K562 (cell line): ENCODE measurements around the gene CRYBG2. TPM values are rescaled to one million over a fixed set of nuclear protein-coding genes. Genes with fewer than 3 reads are reported as not detected.

Experiments used
- ETV5 ChIP-seq: sonication (generic); formaldehyde crosslinking; IDR thresholded peaks from 2 replicates; pipeline ENCODE4 v1.4.0; 2020; ENCODE audit warnings: low read depth, mild to moderate bottlenecking, missing genetic modification reagents
- EZH2 ChIP-seq: IDR thresholded peaks from 2 replicates; pipeline ENCODE4 v1.6.1; 2012; ENCODE audit warnings: low read depth, mild to moderate bottlenecking, inconsistent platforms, low read length, borderline replicate concordance
- FOXA3 ChIP-seq, 2 experiments: fragments of 450-650 bp in 1 of 2; sonication (generic) in 1 of 2; formaldehyde crosslinking; IDR thresholded peaks in 1 of 2; conservative IDR thresholded peaks in 1 of 2; 2 replicates each; pipeline versions ENCODE4 v1.4.0 to v1.8.0; 2020 to 2022; ENCODE audit warnings: mild to moderate bottlenecking in 2 of 2, missing genetic modification reagents in 1 of 2
- FOXP1 ChIP-seq: sonication (generic); formaldehyde crosslinking; IDR thresholded peaks from 2 replicates; pipeline ENCODE4 v1.8.0; 2022; ENCODE audit warnings: mild to moderate bottlenecking, missing genetic modification reagents
- GATAD2B ChIP-seq: fragments of 450-650 bp; IDR thresholded peaks from 2 replicates; pipeline ENCODE4 v1.6.1; 2017; ENCODE audit warnings: mild to moderate bottlenecking, borderline replicate concordance
- NFE2 ChIP-seq: IDR thresholded peaks from 2 replicates; pipeline ENCODE4 v1.6.1; 2014; ENCODE audit warnings: antibody characterized with exemption, low read depth
- NFXL1 ChIP-seq: fragments of 450-650 bp; formaldehyde crosslinking; IDR thresholded peaks from 2 replicates; pipeline ENCODE4 v1.4.0; 2021; ENCODE audit warnings: mild to moderate bottlenecking
- NR3C1 ChIP-seq: sonication (generic); formaldehyde crosslinking; IDR thresholded peaks from 2 replicates; pipeline ENCODE4 v1.8.1; 2022; ENCODE audit warnings: missing genetic modification reagents
- SP1 ChIP-seq: sonication (generic); formaldehyde crosslinking; IDR thresholded peaks from 2 replicates; pipeline ENCODE4 v1.8.1; 2022; ENCODE audit warnings: mild to moderate bottlenecking, missing genetic modification reagents
- THRAP3 ChIP-seq: fragments of 450-650 bp; IDR thresholded peaks from 2 replicates; pipeline ENCODE4 v1.6.1; 2016; ENCODE audit warnings: mild to moderate bottlenecking, inconsistent platforms, borderline replicate concordance
- ZFP1 ChIP-seq: fragments of 450-650 bp; formaldehyde crosslinking; IDR thresholded peaks from 2 replicates; pipeline ENCODE4 v1.4.0; 2020; ENCODE audit warnings: mild to moderate bottlenecking, mixed read lengths
- polyA plus RNA-seq, 8 experiments: library from polyadenylated mRNA; depleted of rRNA in 4 of 8; stranded (reverse) in 5 of 8; unstranded in 3 of 8; fragments of >200 nt; fragmentation: Nextera tagmentation in 2 of 8; fragmentation: Illumina TruSeq in 1 of 8; extraction: Ambion mirVana in 2 of 8; extraction: Trizol in 1 of 8; gene quantifications; 2 replicates each; pipeline versions ENCODE4 v1.2.1 to v1.2.3, GENCODE V29; 2011 to 2014; ENCODE audit warnings: inconsistent platforms in 1 of 8, missing spikeins in 1 of 8
- total RNA-seq, 7 experiments: library from RNA; depleted of rRNA in 6 of 7; stranded (reverse); fragments of >200 nt in 6 of 7; fragmentation: Illumina TruSeq in 2 of 7; extraction: Trizol in 2 of 7; gene quantifications; 2 replicates each; pipeline versions ENCODE4 v1.2.1 to v1.2.3, GENCODE V29; 2011 to 2021; ENCODE audit warnings: low replicate concordance in 1 of 7
- TF ChIP-seq, protein P1 (sequence below): fragments of 250-450 bp; sonication (Bioruptor Pico); IDR thresholded peaks from 2 replicates; pipeline ENCODE4 v1.8.0; 2021; ENCODE audit warnings: moderate library complexity, mild to moderate bottlenecking, inconsistent platforms
- TF ChIP-seq, protein P2 (sequence below): fragments of 450-650 bp; formaldehyde crosslinking; IDR thresholded peaks from 2 replicates; pipeline ENCODE4 v1.4.0; 2020; ENCODE audit warnings: mild to moderate bottlenecking, moderate library complexity
- TF ChIP-seq, protein P3 (sequence below), 2 experiments: fragments of 450-650 bp in 1 of 2; sonication (generic) in 1 of 2; formaldehyde crosslinking in 1 of 2; IDR thresholded peaks; 2 replicates each; pipeline versions ENCODE4 v1.7.1 to v1.9.0; 2016 to 2022; ENCODE audit warnings: inconsistent platforms in 1 of 2, mild to moderate bottlenecking in 1 of 2, missing genetic modification reagents in 1 of 2
- TF ChIP-seq, protein P4 (sequence below): sonication (generic); formaldehyde crosslinking; IDR thresholded peaks from 2 replicates; pipeline ENCODE4 v1.8.1; 2023; ENCODE audit warnings: mild to moderate bottlenecking, missing genetic modification reagents

Gene CRYBG2
- total and polyA plus RNA-seq, 9 of the 15 experiments (the other 6 are each of a cell fraction or from before 2014, with no cell fraction given), result 0.39 to 8.5 (median 3.7) TPM

DNA sequence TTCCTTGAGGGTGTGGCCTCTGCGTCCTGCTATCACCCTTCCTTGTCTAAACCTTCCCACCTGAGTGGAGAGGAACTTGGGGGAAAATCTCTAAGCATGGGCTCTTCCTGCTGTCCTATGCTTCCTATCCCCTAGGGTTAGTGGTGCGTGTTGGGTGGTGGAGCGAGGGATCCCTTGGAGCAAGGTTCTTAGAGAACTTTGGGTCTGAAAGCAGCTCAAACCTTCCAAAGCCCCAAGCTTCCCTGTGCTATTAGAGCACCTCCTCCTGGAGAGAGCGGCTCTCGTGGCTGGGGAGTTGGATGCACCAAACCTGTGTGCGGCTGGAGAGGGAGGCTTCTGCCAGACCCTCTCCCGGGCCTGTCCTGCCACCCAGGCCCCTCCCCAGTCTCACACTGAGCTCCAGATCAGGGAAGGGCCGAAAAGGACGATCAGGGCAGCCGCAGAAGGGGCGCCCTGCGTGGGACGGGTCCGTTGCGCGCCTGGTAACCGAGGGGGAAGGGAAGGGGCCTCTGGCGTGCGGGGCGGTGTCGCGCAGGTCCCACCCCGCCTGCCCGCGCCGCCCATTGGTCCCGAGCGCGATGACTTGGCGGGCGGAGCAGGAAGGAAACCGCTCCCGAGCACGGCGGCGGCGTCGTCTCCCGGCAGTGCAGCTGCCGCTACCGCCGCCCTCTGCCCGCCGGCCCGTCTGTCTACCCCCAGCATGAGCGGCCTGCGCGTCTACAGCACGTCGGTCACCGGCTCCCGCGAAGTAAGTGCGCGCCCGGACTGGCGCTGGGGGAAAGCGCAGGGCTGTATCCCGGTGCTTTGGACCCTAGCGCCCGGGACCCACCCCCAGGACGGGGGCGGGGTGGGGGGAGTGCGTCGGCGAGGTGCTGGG lies 74.2 kb downstream of the CRYBG2 start, which contains the start of gene SH3BGRL3 (continued):
- TF ChIP-seq, protein P1, sequence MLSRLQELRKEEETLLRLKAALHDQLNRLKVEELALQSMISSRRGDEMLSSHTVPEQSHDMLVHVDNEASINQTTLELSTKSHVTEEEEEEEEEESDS (CRISPR knock-in tag), result no peak
- TF ChIP-seq, protein P2, sequence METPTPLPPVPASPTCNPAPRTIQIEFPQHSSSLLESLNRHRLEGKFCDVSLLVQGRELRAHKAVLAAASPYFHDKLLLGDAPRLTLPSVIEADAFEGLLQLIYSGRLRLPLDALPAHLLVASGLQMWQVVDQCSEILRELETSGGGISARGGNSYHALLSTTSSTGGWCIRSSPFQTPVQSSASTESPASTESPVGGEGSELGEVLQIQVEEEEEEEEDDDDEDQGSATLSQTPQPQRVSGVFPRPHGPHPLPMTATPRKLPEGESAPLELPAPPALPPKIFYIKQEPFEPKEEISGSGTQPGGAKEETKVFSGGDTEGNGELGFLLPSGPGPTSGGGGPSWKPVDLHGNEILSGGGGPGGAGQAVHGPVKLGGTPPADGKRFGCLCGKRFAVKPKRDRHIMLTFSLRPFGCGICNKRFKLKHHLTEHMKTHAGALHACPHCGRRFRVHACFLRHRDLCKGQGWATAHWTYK (CRISPR knock-in tag), result peak; percentile 85; the same call in 1 of the 2 replicates
- TF ChIP-seq THRAP3 (no peak; the same call in 1 of the 2 replicates), NFXL1 (CRISPR knock-in tag) (no peak), ETV5 (CRISPR knock-in tag) (peak; percentile 63; the same call in 1 of the 2 replicates), ZFP1 (no peak), FOXP1 (CRISPR knock-in tag) (peak; percentile 96), FOXA3 (CRISPR knock-in tag; conservative IDR thresholded peaks at IDR 0.05 in 1 of 2, IDR thresholded peaks at IDR 0.05 in 1 of 2) (peak in 1 of 2 experiments; percentile 75; a peak in 2 of 4 replicates), SP1 (peak; percentile 84), NFE2 (peak; percentile 68), NR3C1 (CRISPR knock-in tag) (0 out of 2 replicates have a peak, but pooled peaks have one; percentile 24), GATAD2B (no peak), EZH2 (no peak)
- TF ChIP-seq, protein P3, sequence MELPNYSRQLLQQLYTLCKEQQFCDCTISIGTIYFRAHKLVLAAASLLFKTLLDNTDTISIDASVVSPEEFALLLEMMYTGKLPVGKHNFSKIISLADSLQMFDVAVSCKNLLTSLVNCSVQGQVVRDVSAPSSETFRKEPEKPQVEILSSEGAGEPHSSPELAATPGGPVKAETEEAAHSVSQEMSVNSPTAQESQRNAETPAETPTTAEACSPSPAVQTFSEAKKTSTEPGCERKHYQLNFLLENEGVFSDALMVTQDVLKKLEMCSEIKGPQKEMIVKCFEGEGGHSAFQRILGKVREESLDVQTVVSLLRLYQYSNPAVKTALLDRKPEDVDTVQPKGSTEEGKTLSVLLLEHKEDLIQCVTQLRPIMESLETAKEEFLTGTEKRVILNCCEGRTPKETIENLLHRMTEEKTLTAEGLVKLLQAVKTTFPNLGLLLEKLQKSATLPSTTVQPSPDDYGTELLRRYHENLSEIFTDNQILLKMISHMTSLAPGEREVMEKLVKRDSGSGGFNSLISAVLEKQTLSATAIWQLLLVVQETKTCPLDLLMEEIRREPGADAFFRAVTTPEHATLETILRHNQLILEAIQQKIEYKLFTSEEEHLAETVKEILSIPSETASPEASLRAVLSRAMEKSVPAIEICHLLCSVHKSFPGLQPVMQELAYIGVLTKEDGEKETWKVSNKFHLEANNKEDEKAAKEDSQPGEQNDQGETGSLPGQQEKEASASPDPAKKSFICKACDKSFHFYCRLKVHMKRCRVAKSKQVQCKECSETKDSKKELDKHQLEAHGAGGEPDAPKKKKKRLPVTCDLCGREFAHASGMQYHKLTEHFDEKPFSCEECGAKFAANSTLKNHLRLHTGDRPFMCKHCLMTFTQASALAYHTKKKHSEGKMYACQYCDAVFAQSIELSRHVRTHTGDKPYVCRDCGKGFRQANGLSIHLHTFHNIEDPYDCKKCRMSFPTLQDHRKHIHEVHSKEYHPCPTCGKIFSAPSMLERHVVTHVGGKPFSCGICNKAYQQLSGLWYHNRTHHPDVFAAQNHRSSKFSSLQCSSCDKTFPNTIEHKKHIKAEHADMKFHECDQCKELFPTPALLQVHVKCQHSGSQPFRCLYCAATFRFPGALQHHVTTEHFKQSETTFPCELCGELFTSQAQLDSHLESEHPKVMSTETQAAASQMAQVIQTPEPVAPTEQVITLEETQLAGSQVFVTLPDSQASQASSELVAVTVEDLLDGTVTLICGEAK (IDR thresholded peaks at IDR 0.05), result 0 out of 2 replicates have a peak, but pooled peaks have one; percentile 8
- TF ChIP-seq, protein P3 (CRISPR knock-in tag; IDR thresholded peaks at IDR 0.05), result no peak
- TF ChIP-seq, protein P4, sequence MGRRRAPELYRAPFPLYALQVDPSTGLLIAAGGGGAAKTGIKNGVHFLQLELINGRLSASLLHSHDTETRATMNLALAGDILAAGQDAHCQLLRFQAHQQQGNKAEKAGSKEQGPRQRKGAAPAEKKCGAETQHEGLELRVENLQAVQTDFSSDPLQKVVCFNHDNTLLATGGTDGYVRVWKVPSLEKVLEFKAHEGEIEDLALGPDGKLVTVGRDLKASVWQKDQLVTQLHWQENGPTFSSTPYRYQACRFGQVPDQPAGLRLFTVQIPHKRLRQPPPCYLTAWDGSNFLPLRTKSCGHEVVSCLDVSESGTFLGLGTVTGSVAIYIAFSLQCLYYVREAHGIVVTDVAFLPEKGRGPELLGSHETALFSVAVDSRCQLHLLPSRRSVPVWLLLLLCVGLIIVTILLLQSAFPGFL, result no peak
